Uterus (tissue), 4 donors: ENCODE measurements around the gene NSFL1C. TPM values are rescaled to one million over a fixed set of nuclear protein-coding genes. Genes with fewer than 3 reads are reported as not detected.

Source experiments
- DNase-seq, 2 donors: peaks; one replicate each; pipeline ENCODE4 v3.0.0-alpha.2; 2019 to 2020
- H3K27ac ChIP-seq, 2 donors: fragments of 200-600 bp; sonication (generic); 1 replicate in 1 of 2; 2 replicates in 1 of 2; pipeline ENCODE4 v1.5.1; 2016 to 2018
- H3K27me3 ChIP-seq, 2 donors: fragments of 200-600 bp; sonication (generic); one replicate each; pipeline ENCODE4 v1.5.1; 2018 to 2019; ENCODE audit warnings: control low read depth in 1 of 2
- H3K36me3 ChIP-seq, 2 donors: fragments of 200-600 bp; sonication (generic); one replicate each; pipeline ENCODE4 v1.5.1; 2019; ENCODE audit warnings: control low read depth in 1 of 2
- H3K4me1 ChIP-seq, 2 donors: fragments of 200-600 bp; sonication (generic); one replicate each; pipeline ENCODE4 v1.5.1; 2018 to 2019; ENCODE audit warnings: control low read depth in 1 of 2
- H3K4me3 ChIP-seq, 2 donors: fragments of 200-600 bp; sonication (generic); 1 replicate in 1 of 2; 2 replicates in 1 of 2; pipeline ENCODE4 v1.5.1; 2018 to 2019; ENCODE audit warnings: mild to moderate bottlenecking in 1 of 2
- H3K9me3 ChIP-seq, 2 donors: fragments of 200-600 bp; sonication (generic); one replicate each; pipeline ENCODE4 v1.5.1; 2019; ENCODE audit warnings: control low read depth in 1 of 2
- POLR2A ChIP-seq, 2 donors: fragments of 450-650 bp; IDR thresholded peaks; one replicate each; pipeline ENCODE4 v1.6.1; 2016; ENCODE audit warnings: antibody characterized with exemption in 2 of 2, mild to moderate bottlenecking in 1 of 2, moderate library complexity in 1 of 2
- intact Hi-C: fragments of 100-400 bp; cut with DNase I; formaldehyde crosslinking; loops from one replicate; pipeline ENCODE4 v1.15.1; 2023; ENCODE audit warnings: low total_unique reads
- total RNA-seq, 4 donors: library from RNA; depleted of rRNA in 3 of 4; stranded (reverse); fragments of >200 nt in 3 of 4; gene quantifications; one replicate each; pipeline versions ENCODE4 v1.1.0 to v1.2.4, GENCODE V29; 2014 to 2023
- TF ChIP-seq, protein P1 (sequence below), 4 experiments: fragments of 200-600 bp in 2 of 4; fragments of 450-650 bp in 2 of 4; sonication (generic) in 2 of 4; IDR thresholded peaks; one replicate each; pipeline ENCODE4 v1.5.1; 2016 to 2019; ENCODE audit warnings: antibody characterized with exemption in 4 of 4, mild to moderate bottlenecking in 2 of 4, moderate library complexity in 1 of 4
- donor health status: DM: yes; HTN: yes; CAD: no.

NSFL1C gene
- total RNA-seq, 4 donors from 2014 or later: 18.7 to 67.8 (median 35.8) TPM

DNA sequence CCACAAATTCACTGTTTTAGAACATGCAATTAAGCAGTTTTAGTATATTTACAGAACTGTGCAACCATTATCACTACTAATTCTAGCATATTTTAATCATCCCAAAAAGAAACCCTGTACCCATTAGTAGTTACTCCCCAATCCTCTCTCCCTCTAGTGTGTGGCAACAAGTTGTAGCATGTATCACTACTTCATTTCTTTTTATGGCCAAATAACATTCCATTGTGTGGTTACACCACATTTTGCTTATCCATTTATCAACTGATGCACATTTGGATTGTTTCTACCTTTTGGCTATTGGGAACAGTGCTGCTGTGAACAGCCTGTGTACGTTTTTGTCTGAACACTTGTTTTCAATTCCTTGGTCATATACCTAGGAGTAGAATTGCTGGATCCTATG lies 42.3 kb downstream of the NSFL1C start:
- DNase-seq: no peak
- no peak for TF ChIP-seq POLR2A (IDR thresholded peaks at IDR 0.05)
- TF ChIP-seq, protein P1, sequence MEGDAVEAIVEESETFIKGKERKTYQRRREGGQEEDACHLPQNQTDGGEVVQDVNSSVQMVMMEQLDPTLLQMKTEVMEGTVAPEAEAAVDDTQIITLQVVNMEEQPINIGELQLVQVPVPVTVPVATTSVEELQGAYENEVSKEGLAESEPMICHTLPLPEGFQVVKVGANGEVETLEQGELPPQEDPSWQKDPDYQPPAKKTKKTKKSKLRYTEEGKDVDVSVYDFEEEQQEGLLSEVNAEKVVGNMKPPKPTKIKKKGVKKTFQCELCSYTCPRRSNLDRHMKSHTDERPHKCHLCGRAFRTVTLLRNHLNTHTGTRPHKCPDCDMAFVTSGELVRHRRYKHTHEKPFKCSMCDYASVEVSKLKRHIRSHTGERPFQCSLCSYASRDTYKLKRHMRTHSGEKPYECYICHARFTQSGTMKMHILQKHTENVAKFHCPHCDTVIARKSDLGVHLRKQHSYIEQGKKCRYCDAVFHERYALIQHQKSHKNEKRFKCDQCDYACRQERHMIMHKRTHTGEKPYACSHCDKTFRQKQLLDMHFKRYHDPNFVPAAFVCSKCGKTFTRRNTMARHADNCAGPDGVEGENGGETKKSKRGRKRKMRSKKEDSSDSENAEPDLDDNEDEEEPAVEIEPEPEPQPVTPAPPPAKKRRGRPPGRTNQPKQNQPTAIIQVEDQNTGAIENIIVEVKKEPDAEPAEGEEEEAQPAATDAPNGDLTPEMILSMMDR (IDR thresholded peaks at IDR 0.05): no peak
- no peak overlapping the region for H3K27ac ChIP-seq
- H3K27me3 ChIP-seq: no peaks in the 10 kb centered on the region
- H3K36me3 ChIP-seq: no peaks in the 10 kb centered on the region
- no peaks in the 10 kb centered on the region for H3K4me1 ChIP-seq
- H3K9me3 ChIP-seq: no peaks in the 10 kb centered on the region
- H3K4me3 ChIP-seq: no peak overlapping the region
- intact Hi-C loops: no loop called here

DNA sequence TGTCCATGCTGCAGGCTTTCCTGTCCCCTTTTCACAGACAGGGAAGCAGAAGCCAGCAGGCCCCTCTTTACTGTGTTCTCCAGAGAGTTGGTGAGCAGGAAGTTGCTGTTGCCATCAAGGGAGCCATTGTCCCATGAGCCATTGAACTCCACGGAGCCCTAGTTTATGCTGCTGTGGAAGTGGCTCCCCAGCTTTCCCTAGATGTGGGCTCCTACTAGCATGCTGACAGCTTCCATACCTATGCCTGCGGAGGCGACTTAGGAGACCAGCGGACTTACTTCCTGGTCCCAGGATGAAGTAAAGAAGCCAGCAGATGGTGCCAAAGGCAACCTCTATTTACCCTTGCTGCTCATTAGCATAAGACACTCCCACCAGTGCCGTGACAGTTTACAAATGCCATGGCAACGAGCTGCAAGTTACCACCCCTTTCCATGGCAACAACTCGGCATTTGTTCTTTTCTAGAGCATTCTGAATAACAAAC lies 43.0 kb downstream of the NSFL1C start:
- no peaks in the 10 kb centered on the region for H3K36me3 ChIP-seq
- TF ChIP-seq POLR2A (IDR thresholded peaks at IDR 0.05): no peak
- TF ChIP-seq, protein P1 (IDR thresholded peaks at IDR 0.05): no peak
- DNase-seq: no peak
- H3K9me3 ChIP-seq: no peaks in the 10 kb centered on the region
- intact Hi-C loops: no loop called here
- no peak overlapping the region for H3K4me3 ChIP-seq
- H3K27me3 ChIP-seq: no peaks in the 10 kb centered on the region
- H3K4me1 ChIP-seq: no peaks in the 10 kb centered on the region
- H3K27ac ChIP-seq: no peak overlapping the region

DNA sequence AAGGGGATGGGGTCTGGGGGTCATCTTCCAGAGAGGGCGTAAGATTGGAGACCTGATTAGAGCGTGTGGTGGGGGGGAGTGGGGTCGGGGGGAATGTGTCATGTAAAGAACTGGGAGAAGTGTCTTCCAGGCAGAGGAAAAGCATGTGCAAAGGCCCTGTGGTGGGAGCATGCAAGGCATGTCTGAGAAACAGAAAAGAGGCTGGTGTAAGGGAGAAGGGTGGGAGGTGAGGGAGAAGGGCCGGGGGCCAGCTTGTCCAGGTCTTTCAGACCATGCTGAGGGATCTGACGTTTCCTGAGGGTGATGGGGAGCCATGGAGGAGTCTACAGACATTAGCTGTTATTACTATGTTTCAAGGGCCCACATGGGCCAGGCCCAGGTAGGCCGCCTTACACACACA lies 43.4 kb downstream of the NSFL1C start:
- Histone ChIP-seq H3K4me3 (no peak overlapping the region), H3K4me1 (no peaks in the 10 kb centered on the region), H3K36me3 (no peaks in the 10 kb centered on the region), H3K27me3 (no peaks in the 10 kb centered on the region), H3K27ac (no peak overlapping the region), H3K9me3 (no peaks in the 10 kb centered on the region)
- DNase-seq: no peak
- intact Hi-C loops: no loop called here
- TF ChIP-seq, protein P1 (IDR thresholded peaks at IDR 0.05): no peak
- no peak for TF ChIP-seq POLR2A (IDR thresholded peaks at IDR 0.05)

DNA sequence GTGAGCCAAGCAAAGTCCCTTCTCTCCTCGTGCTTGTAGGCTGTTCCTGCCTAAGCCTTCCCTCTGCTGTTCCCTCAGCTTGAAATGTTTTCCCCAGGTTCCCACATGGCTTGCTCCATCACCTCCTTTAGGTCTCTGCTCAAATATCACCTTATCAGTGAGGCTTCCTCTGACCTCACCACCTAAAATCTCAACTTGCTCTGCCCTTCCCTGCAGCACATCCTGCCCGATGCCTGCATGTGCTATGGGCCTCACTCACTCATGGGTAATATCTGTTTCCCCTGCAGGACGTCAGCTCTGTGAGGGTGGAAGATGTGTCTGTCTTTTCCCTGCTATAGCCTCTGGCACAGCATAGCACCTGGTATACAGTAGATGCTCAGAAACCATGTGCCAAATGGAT lies 43.9 kb downstream of the NSFL1C start:
- no peak for DNase-seq
- Histone ChIP-seq H3K4me3 (no peak overlapping the region), H3K9me3 (no peaks in the 10 kb centered on the region), H3K36me3 (no peaks in the 10 kb centered on the region), H3K27me3 (no peaks in the 10 kb centered on the region), H3K4me1 (no peaks in the 10 kb centered on the region), H3K27ac (no peak overlapping the region)
- TF ChIP-seq, protein P1 (IDR thresholded peaks at IDR 0.05): no peak
- TF ChIP-seq POLR2A (IDR thresholded peaks at IDR 0.05): no peak
- intact Hi-C loops: no loop called here

DNA sequence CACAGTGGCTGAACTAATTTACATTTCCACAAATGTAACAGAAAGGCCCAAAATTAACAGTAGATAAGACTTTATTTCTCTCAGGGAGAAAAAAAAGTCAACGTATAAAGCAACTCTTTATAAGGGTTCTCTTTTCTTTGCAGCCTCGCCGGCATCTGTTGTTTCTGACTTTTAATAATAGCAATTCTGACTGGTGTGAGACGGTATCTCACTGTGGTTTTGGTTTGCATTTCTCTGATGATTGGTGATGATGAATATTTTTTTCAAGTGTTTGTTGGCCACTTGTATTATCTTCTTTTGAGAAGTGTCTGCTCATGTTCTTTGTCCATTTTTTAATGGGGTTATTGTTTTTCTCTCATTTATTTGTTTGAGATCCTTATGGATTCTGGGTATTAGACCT lies 46.6 kb downstream of the NSFL1C start:
- no peak for DNase-seq
- Histone ChIP-seq H3K27ac (no peak overlapping the region), H3K9me3 (no peaks in the 10 kb centered on the region), H3K4me1 (no peaks in the 10 kb centered on the region), H3K36me3 (no peaks in the 10 kb centered on the region), H3K4me3 (no peak overlapping the region), H3K27me3 (no peaks in the 10 kb centered on the region)
- intact Hi-C loops: no loop called here
- TF ChIP-seq, protein P1 (IDR thresholded peaks at IDR 0.05): no peak
- TF ChIP-seq POLR2A (IDR thresholded peaks at IDR 0.05): no peak
